Activated naive CD8-positive, alpha-beta T cell (primary cell): Measurements from ENCODE around the gene LIN28B.
"Not testable (repeated sequence)": the region's sequence is repeated elsewhere in the genome, so short reads cannot be mapped to it uniquely, and the experiment has no call there.

Experiments used
- H3K27ac Mint-ChIP-seq: one replicate; pipeline ENCODE4 v1.8.0; 2021; ENCODE audit warnings: mixed read lengths
- H3K27me3 Mint-ChIP-seq: one replicate; pipeline ENCODE4 v1.8.0; 2021; ENCODE audit warnings: mixed read lengths
- H3K36me3 Mint-ChIP-seq: one replicate; pipeline ENCODE4 v1.8.0; 2021; ENCODE audit warnings: mixed read lengths
- H3K4me1 Mint-ChIP-seq: one replicate; pipeline ENCODE4 v1.8.0; 2021; ENCODE audit warnings: low read depth, mixed read lengths
- H3K4me3 Mint-ChIP-seq: one replicate; pipeline ENCODE4 v1.8.0; 2021; ENCODE audit warnings: mild to moderate bottlenecking, mixed read lengths
- H3K9me3 Mint-ChIP-seq: one replicate; pipeline ENCODE4 v1.8.0; 2021; ENCODE audit warnings: low read depth, mixed read lengths

The LIN28B gene

GRCh38 chr6:104983776-104984175 is 26.9 kb downstream of the LIN28B start:
- no peak overlapping the region for H3K27ac Mint-ChIP-seq
- H3K9me3 Mint-ChIP-seq = no peaks in the 10 kb centered on the region
- no peaks in the 10 kb centered on the region for H3K4me1 Mint-ChIP-seq
- no peaks in the 10 kb centered on the region for H3K36me3 Mint-ChIP-seq
- H3K27me3 Mint-ChIP-seq = peaks cover 5% of the 10 kb centered on the region
- H3K4me3 Mint-ChIP-seq = no peak overlapping the region

DNA sequence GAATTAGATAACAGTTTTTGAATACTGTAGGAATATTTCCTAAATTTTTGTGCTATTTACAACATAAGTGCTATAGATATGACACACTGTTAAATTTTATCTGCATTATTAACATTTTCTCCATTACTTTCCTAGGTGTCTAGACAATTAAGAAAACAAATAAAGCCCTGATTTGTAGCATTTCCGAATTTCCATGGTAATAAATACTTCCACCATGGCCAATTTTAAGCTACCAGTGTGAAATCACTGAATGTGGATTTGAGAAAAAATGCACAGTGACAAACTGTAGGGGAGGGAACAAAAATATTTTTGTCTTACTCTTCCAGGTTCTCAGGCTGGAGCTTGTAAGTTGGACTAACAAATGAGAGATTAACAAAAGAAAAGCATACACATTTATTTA is 27.9 kb downstream of the LIN28B start:
- Mint-ChIP-seq H3K36me3 (no peaks in the 10 kb centered on the region), H3K9me3 (no peaks in the 10 kb centered on the region), H3K27me3 (peaks cover 6% of the 10 kb centered on the region), H3K4me1 (no peaks in the 10 kb centered on the region), H3K27ac (no peak overlapping the region), H3K4me3 (no peak overlapping the region)

DNA sequence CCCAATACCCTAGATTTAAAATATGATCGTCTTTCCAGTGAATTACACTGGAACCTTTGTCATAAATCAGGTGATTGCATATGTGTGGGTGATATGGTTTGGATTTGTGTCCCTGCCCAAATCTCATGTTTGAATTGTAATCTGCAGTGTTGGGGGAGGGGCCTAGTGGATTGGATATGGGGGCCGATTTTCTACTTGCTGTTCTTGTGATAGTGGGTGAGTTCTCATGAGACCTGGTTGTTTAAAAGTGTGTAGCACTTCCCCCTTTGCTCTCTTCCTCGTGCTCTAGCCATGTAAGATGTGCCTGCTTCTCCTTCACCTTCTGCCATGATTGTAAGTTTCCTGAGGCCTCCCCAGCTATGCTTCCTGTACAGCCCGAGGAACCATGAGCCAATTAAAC is 29.0 kb downstream of the LIN28B start:
- H3K27me3 Mint-ChIP-seq, H3K27ac Mint-ChIP-seq, H3K4me1 Mint-ChIP-seq, H3K4me3 Mint-ChIP-seq, H3K9me3 Mint-ChIP-seq, H3K36me3 Mint-ChIP-seq: not testable (repeated sequence)

GRCh38 chr6:104986625-104987024 is 29.7 kb downstream of the LIN28B start:
- no peaks in the 10 kb centered on the region for H3K4me1 Mint-ChIP-seq

GRCh38 chr6:104987218-104987617 is 30.3 kb downstream of the LIN28B start:
- H3K27ac Mint-ChIP-seq = no peak overlapping the region
- H3K4me3 Mint-ChIP-seq = no peak overlapping the region
- no peaks in the 10 kb centered on the region for H3K4me1 Mint-ChIP-seq
- H3K9me3 Mint-ChIP-seq = no peaks in the 10 kb centered on the region
- no peaks in the 10 kb centered on the region for H3K36me3 Mint-ChIP-seq
- peaks cover 1% of the 10 kb centered on the region for H3K27me3 Mint-ChIP-seq

More at GRCh38 chr6:104986625-104987024, 29.7 kb downstream of the LIN28B start:
- H3K36me3 Mint-ChIP-seq = no peaks in the 10 kb centered on the region
- no peak overlapping the region for H3K4me3 Mint-ChIP-seq
- H3K9me3 Mint-ChIP-seq = no peaks in the 10 kb centered on the region
- H3K27ac Mint-ChIP-seq = no peak overlapping the region
- H3K27me3 Mint-ChIP-seq = peaks cover 1% of the 10 kb centered on the region

- Mint-ChIP-seq H3K4me1 (no peaks in the 10 kb centered on the region), H3K9me3 (no peaks in the 10 kb centered on the region), H3K36me3 (no peaks in the 10 kb centered on the region), H3K27me3 (peaks cover 1% of the 10 kb centered on the region), H3K27ac (no peak overlapping the region), H3K4me3 (no peak overlapping the region)
These were observed 33.2 kb downstream of the LIN28B start for GRCh38 chr6:104990085-104990484.

GRCh38 chr6:104991062-104991461 is 34.2 kb downstream of the LIN28B start:
- H3K9me3 Mint-ChIP-seq, H3K36me3 Mint-ChIP-seq, H3K27ac Mint-ChIP-seq, H3K27me3 Mint-ChIP-seq, H3K4me3 Mint-ChIP-seq, H3K4me1 Mint-ChIP-seq: not testable (repeated sequence)

DNA sequence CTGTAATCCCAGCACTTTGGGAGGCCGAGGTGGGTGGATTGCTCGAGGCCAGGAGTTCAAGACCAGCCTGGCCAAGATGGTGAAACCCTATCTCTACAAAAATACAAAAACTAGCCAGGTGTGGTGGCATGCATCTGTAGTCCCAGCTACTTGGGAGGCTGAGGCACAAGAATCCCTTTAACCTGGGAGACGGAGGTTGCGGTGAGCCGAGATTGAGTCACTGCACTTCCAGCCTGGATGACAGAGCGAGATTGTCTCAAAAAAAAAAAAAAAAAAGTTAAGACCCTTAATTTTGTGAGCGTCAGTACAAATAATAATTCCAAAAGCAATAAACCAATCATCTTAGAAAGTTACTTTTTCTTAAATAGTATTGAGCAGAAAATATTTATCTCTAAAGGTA is 36.7 kb downstream of the LIN28B start:
- not testable (repeated sequence) for H3K4me3 Mint-ChIP-seq, H3K27me3 Mint-ChIP-seq, H3K9me3 Mint-ChIP-seq, H3K4me1 Mint-ChIP-seq, H3K36me3 Mint-ChIP-seq, H3K27ac Mint-ChIP-seq

- Mint-ChIP-seq H3K36me3 (no peaks in the 10 kb centered on the region), H3K9me3 (no peaks in the 10 kb centered on the region), H3K4me1 (no peaks in the 10 kb centered on the region), H3K27me3 (no peaks in the 10 kb centered on the region), H3K4me3 (no peak overlapping the region), H3K27ac (no peak overlapping the region)
These were observed 39.2 kb downstream of the LIN28B start for GRCh38 chr6:104995989-104996617.

GRCh38 chr6:105001063-105001462 is 44.2 kb downstream of the LIN28B start:
- H3K27me3 Mint-ChIP-seq = peaks cover 1% of the 10 kb centered on the region
- H3K27ac Mint-ChIP-seq = no peak overlapping the region
- no peaks in the 10 kb centered on the region for H3K36me3 Mint-ChIP-seq
- no peak overlapping the region for H3K4me3 Mint-ChIP-seq
- H3K4me1 Mint-ChIP-seq = no peaks in the 10 kb centered on the region
- H3K9me3 Mint-ChIP-seq = no peaks in the 10 kb centered on the region

DNA sequence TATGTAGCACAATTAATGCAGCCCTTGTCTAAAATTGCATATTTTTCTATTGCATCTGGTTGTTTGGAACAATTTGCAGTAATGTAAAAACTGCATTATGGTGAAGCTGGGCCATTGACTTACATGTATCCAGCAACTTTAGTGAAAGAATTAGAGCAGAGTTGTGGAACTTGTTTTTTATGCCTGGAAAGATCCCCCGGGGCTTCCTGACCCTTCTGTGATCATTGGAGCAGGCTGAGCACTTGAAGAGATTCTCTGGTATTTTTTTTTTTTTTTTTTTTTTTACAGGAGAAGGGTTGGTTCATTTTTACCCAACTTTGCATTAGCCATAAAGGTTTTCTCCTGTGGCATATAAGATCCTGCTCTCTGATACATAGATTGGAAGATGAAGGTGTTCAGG is 45.0 kb downstream of the LIN28B start:
- Mint-ChIP-seq H3K4me3 (no peak overlapping the region), H3K27me3 (peaks cover 4% of the 10 kb centered on the region), H3K36me3 (no peaks in the 10 kb centered on the region), H3K4me1 (no peaks in the 10 kb centered on the region), H3K9me3 (no peaks in the 10 kb centered on the region), H3K27ac (no peak overlapping the region)

DNA sequence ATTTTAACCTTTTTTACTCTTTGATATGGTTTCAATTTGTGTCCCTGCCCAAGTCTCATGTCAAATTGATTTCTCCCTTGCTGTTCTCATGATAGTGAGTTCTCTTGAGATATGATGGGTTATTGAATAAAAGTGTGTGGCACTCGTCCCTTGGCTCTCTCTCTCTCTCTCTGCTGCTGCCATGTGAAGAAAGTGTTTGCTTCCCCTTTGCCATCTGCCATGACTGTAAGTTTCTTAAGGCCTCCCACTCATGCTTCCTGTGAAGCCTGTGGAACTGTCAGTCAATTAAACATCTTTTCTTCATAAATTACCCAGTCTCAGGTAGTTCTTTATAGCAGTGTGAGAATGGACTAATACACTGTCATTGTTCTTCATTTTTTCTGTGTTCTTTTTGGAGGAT is 48.5 kb downstream of the LIN28B start:
- H3K36me3 Mint-ChIP-seq = no peaks in the 10 kb centered on the region
- peaks cover 7% of the 10 kb centered on the region for H3K27me3 Mint-ChIP-seq
- H3K4me1 Mint-ChIP-seq = no peaks in the 10 kb centered on the region

DNA sequence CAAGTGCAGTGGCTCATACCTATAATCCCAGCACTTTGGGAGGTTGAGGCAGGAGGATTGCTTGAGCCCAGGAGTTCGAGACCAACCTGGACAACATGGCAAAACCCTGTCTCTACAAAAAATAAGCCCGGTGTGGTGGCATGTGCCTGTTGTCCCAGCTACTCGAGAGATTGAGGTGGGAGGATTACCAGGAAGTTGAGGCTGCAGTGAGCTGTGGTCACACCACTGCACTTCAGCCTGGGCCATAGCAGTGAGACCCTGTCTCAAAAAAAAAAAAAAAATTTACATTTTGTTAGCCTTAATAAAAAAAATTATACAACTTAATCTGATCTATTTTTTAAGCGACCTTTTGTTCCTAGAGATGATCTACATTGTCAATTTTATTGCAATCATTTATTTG is 56.6 kb downstream of the LIN28B start:
- not testable (repeated sequence) for H3K4me1 Mint-ChIP-seq, H3K4me3 Mint-ChIP-seq, H3K9me3 Mint-ChIP-seq, H3K36me3 Mint-ChIP-seq, H3K27ac Mint-ChIP-seq, H3K27me3 Mint-ChIP-seq

More for the DNA sequence above, 48.5 kb downstream of the LIN28B start:
- Mint-ChIP-seq H3K27ac (no peak overlapping the region), H3K4me3 (no peak overlapping the region), H3K9me3 (no peaks in the 10 kb centered on the region)

DNA sequence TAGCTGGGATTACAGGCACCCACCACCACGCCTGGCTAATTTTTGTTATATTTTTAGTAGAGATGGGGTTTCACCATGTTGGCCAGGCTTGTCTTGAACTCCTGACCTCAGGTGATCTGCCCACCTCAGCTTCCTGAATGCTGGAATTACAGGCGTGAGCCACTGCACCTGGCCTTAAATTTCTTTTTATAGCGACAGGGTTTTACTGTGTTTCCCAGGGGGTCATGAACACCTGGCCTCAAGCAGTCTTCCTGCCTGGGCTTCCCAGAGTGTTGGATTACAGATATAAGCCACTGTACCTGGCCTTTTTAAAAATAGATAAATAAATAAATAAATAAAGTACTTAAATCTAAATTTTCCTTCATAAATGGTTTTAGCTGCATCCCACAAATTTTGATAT is 57.5 kb downstream of the LIN28B start:
- Mint-ChIP-seq H3K4me1 (no peaks in the 10 kb centered on the region), H3K27me3 (peaks cover 3% of the 10 kb centered on the region), H3K4me3 (no peak overlapping the region), H3K9me3 (no peaks in the 10 kb centered on the region), H3K36me3 (no peaks in the 10 kb centered on the region), H3K27ac (no peak overlapping the region)

GRCh38 chr6:105014954-105015353 is 58.0 kb downstream of the LIN28B start:
- Mint-ChIP-seq H3K4me1 (no peaks in the 10 kb centered on the region), H3K36me3 (no peaks in the 10 kb centered on the region), H3K27ac (no peak overlapping the region), H3K9me3 (no peaks in the 10 kb centered on the region), H3K4me3 (no peak overlapping the region), H3K27me3 (peaks cover 1% of the 10 kb centered on the region)

GRCh38 chr6:105015482-105015881 is 58.6 kb downstream of the LIN28B start:
- H3K4me3 Mint-ChIP-seq = no peak overlapping the region
- peaks cover 1% of the 10 kb centered on the region for H3K27me3 Mint-ChIP-seq
- no peaks in the 10 kb centered on the region for H3K4me1 Mint-ChIP-seq
- H3K36me3 Mint-ChIP-seq = no peaks in the 10 kb centered on the region
- H3K9me3 Mint-ChIP-seq = no peaks in the 10 kb centered on the region
- H3K27ac Mint-ChIP-seq = no peak overlapping the region
